H1 (cell line): ENCODE data around the gene L3HYPDH. TPM values are rescaled to one million over a fixed set of nuclear protein-coding genes. Genes with fewer than 3 reads are reported as not detected.

Experiments used
- CHD7 ChIP-seq: fragments of 300-600 bp; sonication (generic); IDR thresholded peaks from 2 replicates; pipeline ENCODE4 v1.7.1; 2012; ENCODE audit warnings: low read length, moderate library complexity, mild to moderate bottlenecking, inconsistent platforms; ENCODE audit not compliant: insufficient replicate concordance
- CREB1 ChIP-seq: IDR thresholded peaks from 2 replicates; pipeline ENCODE4 v1.6.1; 2012; ENCODE audit warnings: inconsistent platforms
- CTCF ChIP-seq, 3 experiments: IDR thresholded peaks; 1 replicate in 2 of 3; 2 replicates in 1 of 3; pipeline versions ENCODE4 v1.5.1 to v1.6.1; 2011; ENCODE audit warnings: low read length in 3 of 3, mild to moderate bottlenecking in 3 of 3, inconsistent platforms in 2 of 3, low read depth in 1 of 3, moderate library complexity in 1 of 3; ENCODE audit not compliant: insufficient read depth in 1 of 3; ENCODE audit errors: control extremely low read depth in 1 of 3
- E2F6 ChIP-seq: IDR thresholded peaks from 2 replicates; pipeline ENCODE4 v1.6.1; 2012; ENCODE audit warnings: inconsistent platforms
- MAFK ChIP-seq: IDR thresholded peaks from 2 replicates; pipeline ENCODE4 v1.6.1; 2012; ENCODE audit warnings: low read depth, mild to moderate bottlenecking, improper control_type of control experiment, low read length
- NANOG ChIP-seq: IDR thresholded peaks from 2 replicates; pipeline ENCODE4 v1.6.1; 2011; ENCODE audit warnings: low read length, low read depth, mild to moderate bottlenecking, inconsistent platforms; ENCODE audit not compliant: insufficient read depth, poor library complexity, severe bottlenecking
- RNF2 ChIP-seq: fragments of 200-900, 300-1000 bp; sonication (generic); IDR thresholded peaks from 2 replicates; pipeline ENCODE4 v1.7.1; 2016; ENCODE audit warnings: borderline replicate concordance, low read depth, mild to moderate bottlenecking, antibody characterized with exemption, low read length; ENCODE audit not compliant: poor library complexity, severe bottlenecking; ENCODE audit errors: missing control alignments
- SUZ12 ChIP-seq: fragments of 200-600 bp; sonication (generic); IDR thresholded peaks from 2 replicates; pipeline ENCODE4 v1.6.1; 2012; ENCODE audit warnings: mild to moderate bottlenecking, inconsistent platforms, low read length, moderate library complexity, mixed read lengths
- polyA plus RNA-seq, 7 experiments: library from polyadenylated mRNA; depleted of rRNA in 3 of 7; stranded (reverse) in 5 of 7; unstranded in 2 of 7; fragments of >200 nt in 5 of 7; fragments of 200-250 nt in 2 of 7; gene quantifications; 1 replicate in 5 of 7; 2 replicates in 1 of 7; 4 replicates in 1 of 7; pipeline versions ENCODE4 v1.2.1 to v1.2.3, GENCODE V29; 2011 to 2013; ENCODE audit warnings: missing spikeins in 2 of 7, mixed read lengths in 2 of 7
- total RNA-seq: library from RNA; stranded (reverse); fragmentation: NEBNext Ultra II Directional; extraction: Animal tissue kit (Norgen Biotek cat#: 25700); gene quantifications from 2 replicates; pipeline ENCODE4 v1.2.1, GENCODE V29; 2021

Gene L3HYPDH
- total and polyA plus RNA-seq, 2 of the 8 experiments (the other 6 are each of a cell fraction or from before 2014, with no cell fraction given), result 11.2 to 15.8 TPM

DNA sequence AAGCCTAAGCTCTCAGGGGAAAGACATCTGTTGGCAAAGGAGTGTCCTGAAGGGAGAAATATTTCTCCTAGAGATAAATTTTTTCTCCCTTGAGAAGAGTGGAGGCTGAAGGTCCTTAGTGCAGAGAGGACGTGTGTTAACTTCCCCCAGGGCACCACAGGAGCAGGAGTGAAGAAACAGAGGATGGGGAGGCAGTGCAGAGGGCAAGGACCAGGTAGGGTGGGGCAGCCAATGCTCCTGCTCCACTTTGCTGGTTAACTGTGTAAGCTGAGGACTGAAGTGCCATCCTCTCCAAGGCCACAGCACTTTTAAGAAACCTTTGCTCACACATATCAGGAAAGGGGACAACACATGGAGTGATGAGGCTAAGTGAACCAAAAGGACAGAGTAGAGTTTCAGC lies 4.0 kb downstream of the L3HYPDH start (continued):
- no peak for TF ChIP-seq CHD7
- TF ChIP-seq MAFK, result no peak
- no peak for TF ChIP-seq CREB1
- no peak for TF ChIP-seq NANOG
- TF ChIP-seq SUZ12, result no peak
- no peak for TF ChIP-seq E2F6
- TF ChIP-seq RNF2, result no peak
- TF ChIP-seq CTCF (IDR thresholded peaks at IDR 0.05; ENCODE audit: control extremely low read depth in 1 of 3, insufficient read depth in 1 of 3, low read depth in 1 of 3, low read length in 3 of 3), result no peak
